Esophagus (tissue), 2 donors: ENCODE results near the gene DRAP1. TPM values are rescaled to one million over a fixed set of nuclear protein-coding genes. Genes with fewer than 3 reads are reported as not detected.

Experiments
- H3K27ac ChIP-seq, 2 donors: one replicate each; pipeline ENCODE4 v1.5.1; 2013; ENCODE audit warnings: low read depth in 2 of 2, mild to moderate bottlenecking in 2 of 2, inconsistent platforms in 1 of 2, low read length in 1 of 2, moderate library complexity in 1 of 2
- H3K27me3 ChIP-seq, 2 donors: one replicate each; pipeline ENCODE4 v1.6.1; 2013; ENCODE audit warnings: low read length in 2 of 2, control low read depth in 1 of 2, mild to moderate bottlenecking in 1 of 2; ENCODE audit not compliant: insufficient read depth in 2 of 2, control insufficient read depth in 1 of 2
- H3K36me3 ChIP-seq, 2 donors: one replicate each; pipeline ENCODE4 v1.6.1; 2013; ENCODE audit warnings: low read length in 1 of 2; ENCODE audit not compliant: control insufficient read depth in 2 of 2, insufficient read depth in 2 of 2
- H3K4me1 ChIP-seq, 2 donors: one replicate each; pipeline ENCODE4 v1.6.1; 2013; ENCODE audit warnings: low read length in 1 of 2; ENCODE audit not compliant: control insufficient read depth in 2 of 2, insufficient read depth in 2 of 2
- H3K4me3 ChIP-seq, 2 donors: one replicate each; pipeline ENCODE4 v1.5.1; 2013; ENCODE audit warnings: low read length in 2 of 2, mild to moderate bottlenecking in 2 of 2, low read depth in 1 of 2, moderate library complexity in 1 of 2
- H3K9me3 ChIP-seq, 2 donors: one replicate each; pipeline ENCODE4 v1.6.1; 2013; ENCODE audit warnings: mild to moderate bottlenecking in 2 of 2, low read depth in 1 of 2, low read length in 1 of 2, moderate library complexity in 1 of 2; ENCODE audit not compliant: control insufficient read depth in 2 of 2, insufficient read depth in 1 of 2
- WGBS, 2 donors: extraction: QIAGEN DNeasy Blood & Tissue Kit; methylation state at CpG; one replicate each; pipeline ENCODE4 v1.1.7; 2013; 5-methylcytosine and 5-hydroxymethylcytosine counted together
- polyA plus RNA-seq, 2 donors: library from polyadenylated mRNA; stranded (reverse); fragments of 200-250 nt; gene quantifications; one replicate each; pipeline ENCODE4 v1.2.3, GENCODE V29; 2013
- donor health status: healthy with polysubstance abuse.
- donor health status: Bipolar disorder and iron deficiency.

DRAP1 gene
- polyA plus RNA-seq, 2 donors, result 89.6 to 103 TPM

DNA sequence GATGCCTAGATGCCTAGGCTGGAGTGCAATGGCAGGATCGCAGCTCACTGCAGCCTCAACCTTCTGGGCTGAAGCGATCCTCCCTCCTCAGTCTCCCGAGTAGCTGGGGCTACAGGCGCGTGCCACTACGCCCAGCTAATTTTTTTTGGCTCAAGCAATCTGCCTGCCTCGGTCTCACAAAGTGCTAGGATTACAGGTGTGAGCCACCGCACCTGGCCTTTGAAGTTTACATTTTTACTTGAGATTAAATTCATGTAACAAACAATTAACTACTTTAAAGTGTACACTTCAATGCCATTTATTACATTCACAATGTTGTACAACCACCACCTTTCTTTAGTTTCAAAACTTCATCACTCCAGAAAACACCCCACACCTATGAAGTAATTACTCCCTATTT is 15.5 kb upstream of the DRAP1 start:
- H3K27me3 ChIP-seq, result no peaks in the 10 kb centered on the region
- H3K36me3 ChIP-seq, result no peaks in the 10 kb centered on the region
- H3K27ac ChIP-seq, result no peak overlapping the region
- no peaks in the 10 kb centered on the region for H3K9me3 ChIP-seq
- H3K4me3 ChIP-seq, result no peak overlapping the region
- 65 to 67% methylated on average over 8 of the region's 8 CpGs for WGBS, 2 donors
- peaks cover 0 to 10% of the 10 kb centered on the region in 2 donors for H3K4me1 ChIP-seq

- no peak overlapping the region for H3K4me3 ChIP-seq
- no peaks in the 10 kb centered on the region for H3K27me3 ChIP-seq
- WGBS, 2 donors, result 79 to 81% methylated on average over 5 of the region's 5 CpGs
- H3K36me3 ChIP-seq, result no peaks in the 10 kb centered on the region
- H3K4me1 ChIP-seq, result peaks cover 3 to 5% of the 10 kb centered on the region in 2 donors
- H3K27ac ChIP-seq, result peak overlapping the region in 1 of 2 donors; percentile 28
- no peaks in the 10 kb centered on the region for H3K9me3 ChIP-seq
Measured at GRCh38 chr11:65906602-65907001, 12.6 kb upstream of the DRAP1 start.

DNA sequence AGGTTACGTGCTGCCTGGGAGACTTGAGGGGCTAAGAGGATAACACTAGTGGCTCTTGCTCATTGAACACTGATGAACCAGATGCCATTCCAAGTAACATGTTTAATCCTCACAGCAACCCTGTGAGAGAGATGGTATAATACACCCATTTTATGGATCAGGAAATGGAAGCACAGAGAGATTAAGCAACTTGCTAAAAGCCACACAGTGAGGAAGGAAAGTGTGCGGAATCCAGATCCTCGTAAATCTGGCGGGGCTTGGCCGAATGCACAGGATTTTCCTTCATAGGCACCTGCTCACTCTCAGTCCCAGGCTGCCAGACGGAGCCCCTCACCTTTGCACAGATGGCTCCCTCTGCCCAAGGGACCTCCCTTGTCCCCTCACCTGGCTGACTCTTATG is 11.3 kb upstream of the DRAP1 start:
- Histone ChIP-seq H3K36me3 (no peaks in the 10 kb centered on the region), H3K9me3 (no peaks in the 10 kb centered on the region), H3K27me3 (no peaks in the 10 kb centered on the region), H3K4me1 (peaks cover 7 to 10% of the 10 kb centered on the region in 2 donors), H3K27ac (no peak overlapping the region), H3K4me3 (no peak overlapping the region)
- WGBS, 2 donors, result 89 to 90% methylated on average over 6 of the region's 6 CpGs

DNA sequence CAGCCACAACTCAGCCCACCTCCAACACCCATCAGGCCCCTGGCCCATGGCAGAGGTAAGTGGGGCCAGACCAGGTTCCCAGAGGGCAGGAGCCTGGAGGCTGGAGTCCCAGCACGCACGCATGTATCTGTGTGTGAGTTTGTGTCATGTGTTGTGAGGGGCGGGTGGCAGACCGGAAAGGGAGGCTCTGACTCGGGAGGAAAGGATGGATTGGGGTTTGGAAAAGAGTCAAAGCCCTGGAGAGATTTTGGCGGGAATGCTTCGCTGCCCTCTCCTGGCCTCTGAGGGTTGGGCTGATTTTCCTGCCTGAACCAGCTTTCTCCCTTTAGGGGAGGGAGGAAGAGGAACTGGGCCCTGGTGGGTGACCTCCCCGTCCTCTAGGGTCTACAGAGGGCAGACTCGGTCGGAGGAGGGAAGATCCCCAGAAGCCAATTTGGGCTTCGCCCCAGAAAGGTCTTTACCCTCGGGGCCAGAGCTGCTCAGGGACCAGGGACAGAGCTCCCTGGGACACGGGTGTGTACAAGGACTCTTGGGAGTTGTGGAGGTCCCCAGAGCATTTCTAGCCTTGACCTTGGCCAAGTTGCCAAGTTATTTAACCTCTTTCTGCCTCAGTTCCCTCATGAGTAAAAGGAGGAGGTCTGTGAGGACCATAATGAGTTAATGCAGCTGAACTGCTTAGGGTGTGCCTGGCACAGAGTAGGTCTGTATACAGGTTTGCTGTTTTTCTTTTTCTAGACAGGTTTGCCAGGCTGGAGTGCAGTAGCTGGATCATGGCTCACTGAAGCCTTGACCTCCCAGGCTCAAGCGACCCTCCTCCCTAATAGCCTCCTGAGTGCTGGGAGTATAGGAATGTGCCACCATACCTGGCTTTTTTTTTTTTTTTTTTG is 7.3 kb upstream of the DRAP1 start:
- Histone ChIP-seq H3K36me3 (peaks cover 0 to under 1% of the 10 kb centered on the region in 2 donors), H3K4me3 (no peak overlapping the region), H3K9me3 (no peaks in the 10 kb centered on the region), H3K27me3 (no peaks in the 10 kb centered on the region), H3K27ac (peak overlapping the region; percentile 25 to 75), H3K4me1 (peaks cover 18 to 26% of the 10 kb centered on the region in 2 donors)
- WGBS, 2 donors, result 16 to 17% methylated on average over 14 of the region's 14 CpGs

GRCh38 chr11:65912845-65913244 is 6.4 kb upstream of the DRAP1 start:
- Histone ChIP-seq H3K9me3 (no peaks in the 10 kb centered on the region), H3K27ac (peak overlapping the region; percentile 63 to 75), H3K27me3 (no peaks in the 10 kb centered on the region), H3K4me1 (peaks cover 27 to 35% of the 10 kb centered on the region in 2 donors), H3K36me3 (peaks cover 0 to 3% of the 10 kb centered on the region in 2 donors), H3K4me3 (no peak overlapping the region)
- WGBS, 2 donors, result 32 to 40% methylated on average over 4 of the region's 4 CpGs

GRCh38 chr11:65915101-65915820 is 4.0 kb upstream of the DRAP1 start:
- H3K27ac ChIP-seq, result peak overlapping the region; percentile 86 to 96
- H3K27me3 ChIP-seq, result no peaks in the 10 kb centered on the region
- H3K36me3 ChIP-seq, result peaks cover 0 to 3% of the 10 kb centered on the region in 2 donors
- 50 to 70% methylated on average over 10 of the region's 10 CpGs for WGBS, 2 donors
- no peak overlapping the region for H3K4me3 ChIP-seq
- H3K9me3 ChIP-seq, result no peaks in the 10 kb centered on the region
- peaks cover 30 to 41% of the 10 kb centered on the region in 2 donors for H3K4me1 ChIP-seq

GRCh38 chr11:65915821-65916251 is 3.4 kb upstream of the DRAP1 start:
- Histone ChIP-seq H3K4me3 (peak overlapping the region in 1 of 2 donors; percentile 12), H3K36me3 (peaks cover 0 to 3% of the 10 kb centered on the region in 2 donors), H3K27me3 (no peaks in the 10 kb centered on the region), H3K27ac (peak overlapping the region; percentile 86 to 96), H3K4me1 (peaks cover 33 to 46% of the 10 kb centered on the region in 2 donors), H3K9me3 (no peaks in the 10 kb centered on the region)
- 12 to 24% methylated on average over 12 to 13 of the region's 13 CpGs for WGBS, 2 donors

- no peaks in the 10 kb centered on the region for H3K27me3 ChIP-seq
- H3K9me3 ChIP-seq, result no peaks in the 10 kb centered on the region
- 55 to 62% methylated on average over 7 of the region's 7 CpGs for WGBS, 2 donors
- H3K4me1 ChIP-seq, result peaks cover 36 to 49% of the 10 kb centered on the region in 2 donors
- no peak overlapping the region for H3K4me3 ChIP-seq
- H3K36me3 ChIP-seq, result peaks cover 0 to 3% of the 10 kb centered on the region in 2 donors
- peak overlapping the region; percentile 86 to 96 for H3K27ac ChIP-seq
Measured at GRCh38 chr11:65916391-65916790, 2.8 kb upstream of the DRAP1 start.

- Histone ChIP-seq H3K4me3 (no peak overlapping the region), H3K27me3 (no peaks in the 10 kb centered on the region), H3K27ac (peak overlapping the region in 1 of 2 donors; percentile 96), H3K4me1 (peaks cover 31 to 43% of the 10 kb centered on the region in 2 donors), H3K36me3 (peaks cover 0 to 3% of the 10 kb centered on the region in 2 donors), H3K9me3 (no peaks in the 10 kb centered on the region)
- WGBS, 2 donors, result 90 to 94% methylated on average over 3 of the region's 3 CpGs
Measured at GRCh38 chr11:65917077-65917433, 2.2 kb upstream of the DRAP1 start.
